ENCODE measurements around the gene FAM149A. TPM values are rescaled to one million over a fixed set of nuclear protein-coding genes. Genes with fewer than 3 reads are reported as not detected.

The FAM149A gene
- total and polyA plus RNA-seq, 2 donors (not counting 3 experiments of a cell fraction or from before 2014, with no cell fraction given) = 0.08 to 0.20 TPM

DNA sequence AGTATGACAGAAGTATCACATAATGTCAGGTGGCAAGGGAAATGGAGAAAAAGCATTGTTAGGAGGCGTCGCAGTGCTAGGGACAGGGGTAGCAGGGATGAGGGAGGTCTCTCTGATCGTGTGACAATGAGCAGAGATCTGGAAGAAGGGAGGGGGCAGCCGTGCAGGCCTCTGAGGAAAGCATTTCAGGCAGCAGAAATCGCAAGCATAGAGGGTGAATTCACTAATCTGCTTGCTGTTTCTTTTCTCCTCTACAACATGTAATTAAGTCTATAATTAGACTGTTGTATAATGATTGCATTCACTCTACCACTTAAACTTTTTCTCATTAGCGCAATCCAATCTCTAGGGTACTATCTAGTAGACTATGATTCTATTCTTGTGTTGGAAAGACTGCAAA is 96.0 kb downstream of the FAM149A start:
- H3K4me2 ChIP-seq (ENCODE audit: insufficient read depth, low read length) = no peak overlapping the region
- H3K27me3 ChIP-seq (ENCODE audit: control insufficient read depth in 2 of 2, insufficient read depth in 2 of 2, low read length in 2 of 2) = no peaks in the 10 kb centered on the region
- no peak overlapping the region for H2AFZ ChIP-seq (ENCODE audit: low read depth, low read length)
- H3K79me2 ChIP-seq (ENCODE audit: control insufficient read depth, insufficient read depth, low read length) = no peaks in the 10 kb centered on the region
- no peak overlapping the region for H3K4me3 ChIP-seq (replicated peaks in 1 of 3; ENCODE audit: insufficient read depth in 1 of 3, low read depth in 1 of 3, low read length in 3 of 3)
- TF ChIP-seq, protein P1, sequence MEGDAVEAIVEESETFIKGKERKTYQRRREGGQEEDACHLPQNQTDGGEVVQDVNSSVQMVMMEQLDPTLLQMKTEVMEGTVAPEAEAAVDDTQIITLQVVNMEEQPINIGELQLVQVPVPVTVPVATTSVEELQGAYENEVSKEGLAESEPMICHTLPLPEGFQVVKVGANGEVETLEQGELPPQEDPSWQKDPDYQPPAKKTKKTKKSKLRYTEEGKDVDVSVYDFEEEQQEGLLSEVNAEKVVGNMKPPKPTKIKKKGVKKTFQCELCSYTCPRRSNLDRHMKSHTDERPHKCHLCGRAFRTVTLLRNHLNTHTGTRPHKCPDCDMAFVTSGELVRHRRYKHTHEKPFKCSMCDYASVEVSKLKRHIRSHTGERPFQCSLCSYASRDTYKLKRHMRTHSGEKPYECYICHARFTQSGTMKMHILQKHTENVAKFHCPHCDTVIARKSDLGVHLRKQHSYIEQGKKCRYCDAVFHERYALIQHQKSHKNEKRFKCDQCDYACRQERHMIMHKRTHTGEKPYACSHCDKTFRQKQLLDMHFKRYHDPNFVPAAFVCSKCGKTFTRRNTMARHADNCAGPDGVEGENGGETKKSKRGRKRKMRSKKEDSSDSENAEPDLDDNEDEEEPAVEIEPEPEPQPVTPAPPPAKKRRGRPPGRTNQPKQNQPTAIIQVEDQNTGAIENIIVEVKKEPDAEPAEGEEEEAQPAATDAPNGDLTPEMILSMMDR (IDR thresholded peaks at IDR 0.05; ENCODE audit: extremely low read depth in 1 of 2, insufficient read depth in 1 of 2, low read depth in 1 of 2, low read length in 2 of 2) = no peak
- BruUV-seq (replicated peaks) = no TSS peak
- ChIA-PET CTCF (no interaction called here), POLR2A (no interaction called here)
- no peak overlapping the region for H3K9ac ChIP-seq (replicated peaks; ENCODE audit: extremely low read depth, insufficient read depth, low read length)
- H3K36me3 ChIP-seq (ENCODE audit: control insufficient read depth in 2 of 2, extremely low read depth in 1 of 2, insufficient read depth in 2 of 2, low read length in 2 of 2) = no peaks in the 10 kb centered on the region
- intact Hi-C loops (cut with micrococcal nuclease) (no loop called here), dilution Hi-C loops (cut with MboI; ENCODE audit: extremely low pct_ligation_motif_present, low sequenced_read_pairs) (no loop called here)
- no peak for DNase-seq (ENCODE audit: low read depth, low spot score)
- no peaks in the 10 kb centered on the region for H4K20me1 ChIP-seq (replicated peaks; ENCODE audit: control insufficient read depth, extremely low read depth, insufficient read depth, low read length)
- no peaks in the 10 kb centered on the region for H3K9me1 ChIP-seq (replicated peaks; ENCODE audit: control insufficient read depth, extremely low read depth, insufficient read depth, low read length)
- no peaks in the 10 kb centered on the region for H3K9me3 ChIP-seq (replicated peaks; ENCODE audit: control insufficient read depth, insufficient read depth, low read length)
- no peak overlapping the region for H3K27ac ChIP-seq (ENCODE audit: insufficient read depth, low read depth, low read length)
- H3K4me1 ChIP-seq (ENCODE audit: control insufficient read depth, extremely low read depth, insufficient read depth, low read length) = no peaks in the 10 kb centered on the region
- FAIRE-seq = no peak

DNA sequence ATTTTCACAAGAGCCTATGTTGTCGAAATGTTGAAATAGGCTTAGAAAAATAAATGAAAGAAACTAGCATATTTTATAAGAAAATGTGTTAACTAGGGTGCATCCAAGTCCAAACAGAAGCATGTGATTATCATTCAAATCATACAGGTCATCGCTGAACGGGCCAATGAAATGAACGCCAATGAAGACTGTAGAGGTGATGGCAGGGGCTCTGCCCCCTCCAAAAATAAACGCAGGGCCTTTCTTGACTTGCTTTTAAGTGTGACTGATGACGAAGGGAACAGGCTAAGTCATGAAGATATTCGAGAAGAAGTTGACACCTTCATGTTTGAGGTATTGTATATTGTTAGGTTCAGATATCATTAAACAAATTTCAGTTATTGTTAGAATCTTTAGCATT is 96.5 kb downstream of the FAM149A start:
- Histone ChIP-seq H3K9me3 (replicated peaks; ENCODE audit: control insufficient read depth, insufficient read depth, low read length) (no peaks in the 10 kb centered on the region), H3K9ac (replicated peaks; ENCODE audit: extremely low read depth, insufficient read depth, low read length) (no peak overlapping the region), H2AFZ (ENCODE audit: low read depth, low read length) (no peak overlapping the region), H3K27me3 (ENCODE audit: control insufficient read depth in 2 of 2, insufficient read depth in 2 of 2, low read length in 2 of 2) (no peaks in the 10 kb centered on the region), H4K20me1 (replicated peaks; ENCODE audit: control insufficient read depth, extremely low read depth, insufficient read depth, low read length) (no peaks in the 10 kb centered on the region), H3K36me3 (ENCODE audit: control insufficient read depth in 2 of 2, extremely low read depth in 1 of 2, insufficient read depth in 2 of 2, low read length in 2 of 2) (no peaks in the 10 kb centered on the region), H3K4me1 (ENCODE audit: control insufficient read depth, extremely low read depth, insufficient read depth, low read length) (no peaks in the 10 kb centered on the region), H3K79me2 (ENCODE audit: control insufficient read depth, insufficient read depth, low read length) (no peaks in the 10 kb centered on the region), H3K4me2 (ENCODE audit: insufficient read depth, low read length) (no peak overlapping the region), H3K27ac (ENCODE audit: insufficient read depth, low read depth, low read length) (no peak overlapping the region), H3K4me3 (replicated peaks in 1 of 3; ENCODE audit: insufficient read depth in 1 of 3, low read depth in 1 of 3, low read length in 3 of 3) (no peak overlapping the region), H3K9me1 (replicated peaks; ENCODE audit: control insufficient read depth, extremely low read depth, insufficient read depth, low read length) (no peaks in the 10 kb centered on the region)
- intact Hi-C loops (cut with micrococcal nuclease) = no loop called here
- ChIA-PET CTCF (interaction anchor here (1.0 to 1.8 kb wide), 3 partner anchors 9 to 132 kb away, joined by 3 to 7 read pairs (median 6); partner anchors contain the start of genes CYP4V2 and TLR3), POLR2A (no interaction called here)
- BruUV-seq (replicated peaks) = no TSS peak
- TF ChIP-seq POLR2A (IDR thresholded peaks at IDR 0.05; ENCODE audit: low read depth, low read length) (no peak), MAX (IDR thresholded peaks at IDR 0.05; ENCODE audit: insufficient read depth, insufficient read length) (no peak), MYC (IDR thresholded peaks at IDR 0.05; ENCODE audit: low read depth, low read length) (no peak), JUN (IDR thresholded peaks at IDR 0.05; ENCODE audit: borderline replicate concordance, insufficient read depth, insufficient read length, low read depth) (no peak), POLR2AphosphoS5 (IDR thresholded peaks at IDR 0.05; ENCODE audit: insufficient read depth, low read depth, low read length) (no peak), GATA2 (IDR thresholded peaks at IDR 0.05; ENCODE audit: insufficient read depth, insufficient read length, low read depth, low read length) (no peak), FOS (IDR thresholded peaks at IDR 0.05; ENCODE audit: borderline replicate concordance, insufficient read depth, low read length) (no peak), EZH2 (IDR thresholded peaks at IDR 0.05; ENCODE audit: borderline replicate concordance, low read depth, low read length, severe bottlenecking) (no peak)
- TF ChIP-seq, protein P1 (IDR thresholded peaks at IDR 0.05; ENCODE audit: extremely low read depth in 1 of 2, insufficient read depth in 1 of 2, low read depth in 1 of 2, low read length in 2 of 2) = no peak
- dilution Hi-C loops (cut with MboI; ENCODE audit: extremely low pct_ligation_motif_present, low sequenced_read_pairs) = no loop called here
- DNase-seq (ENCODE audit: low read depth, low spot score) = no peak
- FAIRE-seq = no peak

Data from endothelial cell of umbilical vein (primary cell).